Heart right ventricle (tissue), 16 donors: ENCODE results near the gene MS4A13. TPM values are rescaled to one million over a fixed set of nuclear protein-coding genes. Genes with fewer than 3 reads are reported as not detected.

Experiments used
- ATAC-seq, 8 donors: fragments of 200-7000 bp; cut with Tn5 transposase; one replicate each; pipeline ENCODE4 v1.9.1; 2020; ENCODE audit warnings: mild to moderate bottlenecking in 8 of 8, moderate library complexity in 8 of 8, moderate number of reproducible peaks in 1 of 8
- DNase-seq, 2 donors: peaks; one replicate each; pipeline ENCODE4 v3.0.0-alpha.2; 2020
- H3K27ac ChIP-seq, 10 donors: fragments of 200-600 bp; sonication (generic) in 2 of 10; one replicate each; pipeline versions ENCODE4 v1.5.0 to v1.8.0; 2020 to 2022; ENCODE audit warnings: mild to moderate bottlenecking in 3 of 10
- H3K27me3 ChIP-seq, 7 donors: fragments of 200-600 bp; one replicate each; pipeline ENCODE4 v1.8.0; 2021 to 2022; ENCODE audit warnings: mild to moderate bottlenecking in 2 of 7
- H3K36me3 ChIP-seq, 9 donors: fragments of 200-600 bp; sonication (generic) in 1 of 9; one replicate each; pipeline versions ENCODE4 v1.5.0 to v1.8.0; 2020 to 2022; ENCODE audit warnings: mild to moderate bottlenecking in 2 of 9
- H3K4me1 ChIP-seq, 9 donors: fragments of 200-600 bp; sonication (generic) in 1 of 9; one replicate each; pipeline versions ENCODE4 v1.5.0 to v1.8.0; 2020 to 2022; ENCODE audit warnings: mild to moderate bottlenecking in 4 of 9
- H3K4me3 ChIP-seq, 10 donors: fragments of 200-600 bp; sonication (generic) in 2 of 10; one replicate each; pipeline versions ENCODE4 v1.5.0 to v1.8.0; 2020 to 2022; ENCODE audit warnings: mild to moderate bottlenecking in 7 of 10, moderate library complexity in 2 of 10
- H3K9me3 ChIP-seq, 11 donors: fragments of 200-600 bp in 10 of 11; sonication (generic) in 2 of 11; one replicate each; pipeline versions ENCODE4 v1.5.0 to v1.8.0; 2013 to 2022; ENCODE audit warnings: mild to moderate bottlenecking in 2 of 11, control low read depth in 1 of 11, moderate library complexity in 1 of 11
- CTCF ChIP-seq, 9 donors: fragments of 200-600 bp; sonication (generic) in 2 of 9; IDR thresholded peaks; one replicate each; pipeline versions ENCODE4 v1.5.0 to v1.8.0; 2021 to 2022; ENCODE audit warnings: antibody characterized with exemption in 9 of 9, mild to moderate bottlenecking in 5 of 9, moderate library complexity in 1 of 9
- WGBS, 2 donors: extraction: QIAGEN DNeasy Blood & Tissue Kit; methylation state at CpG; one replicate each; pipeline ENCODE4 v1.1.7; 2013; ENCODE audit warnings: inconsistent platforms in 1 of 2; 5-methylcytosine and 5-hydroxymethylcytosine counted together
- intact Hi-C, 10 donors: fragments of 100-400 bp; cut with DNase I; formaldehyde crosslinking; loops; one replicate each; pipeline versions ENCODE4 v1.11.1 to v1.14.2; 2022
- polyA plus RNA-seq, 2 donors: library from polyadenylated mRNA; stranded (reverse); fragments of 200-250 nt; gene quantifications; one replicate each; pipeline ENCODE4 v1.2.3, GENCODE V29; 2013
- total RNA-seq, 10 donors: library from RNA; stranded (reverse); fragmentation: NEBNext Ultra II Directional in 3 of 10; extraction: Animal tissue kit (Norgen Biotek cat#: 25700) in 3 of 10; gene quantifications; one replicate each; pipeline versions ENCODE4 v1.2.1 to v1.2.4, GENCODE V29; 2021 to 2023
- donor health status: Arrhythmogenic right ventricular cardiomyopathy.
- donor health status: ischemic (EF 13 %, LVEDD 7.1; RV severe dilation, severe dysfunction).
- donor health status: healthy with polysubstance abuse.
- donor health status: DM: no; HTN: yes; CAD: no.
- donor health status: DM: no; HTN: no; CAD: no.
- donor health status: ischemic (EF 25% LVEDD 6.9; RV normal size, moderate dysfunction).
- donor health status: ischemic (EF 25% LVEDD 5.7; RV mildly dilated, moderate dysfunction).
- donor health status: healthy.
- donor health status: DM: yes; HTN: yes; CAD: no.
- donor health status: Ischemic cardiomyopathy.
- donor health status: ischemic (EF 35%, LVEDD 5.7; RV mildly dilated, moderate dysfunction).
- donor health status: nonischemic (EF 11% LVEDD 7.7; RV severe dilation, severe dysfunction).
- donor health status: DM: yes; HTN: yes; CAD: no.
- donor health status: PGD.
- donor health status: ischemic (EF 29% LVEDD 5.4; RV normal size, mild dysfunction).
- donor health status: nonischemic (EF 23%, LVEDD 6.1; RV moderate dilation, normal function).

The MS4A13 gene
- total and polyA plus RNA-seq, 12 donors: not detected

- TF ChIP-seq CTCF (IDR thresholded peaks at IDR 0.05): no peak
- DNase-seq (no peak), ATAC-seq (no peak)
- peaks cover 0 to 12% (median 0%) of the 10 kb centered on the region in 7 donors for H3K27me3 ChIP-seq
- no peak overlapping the region for H3K4me3 ChIP-seq
- H3K4me1 ChIP-seq: no peaks in the 10 kb centered on the region
- no peaks in the 10 kb centered on the region for H3K9me3 ChIP-seq
- H3K36me3 ChIP-seq: no peaks in the 10 kb centered on the region
- no peak overlapping the region for H3K27ac ChIP-seq
- WGBS, 2 donors: 60 to 75% methylated on average over 2 of the region's 2 CpGs
- intact Hi-C loops: no loop called here
Measured at GRCh38 chr11:60513496-60514460, 1.4 kb upstream of the MS4A13 start.

DNA sequence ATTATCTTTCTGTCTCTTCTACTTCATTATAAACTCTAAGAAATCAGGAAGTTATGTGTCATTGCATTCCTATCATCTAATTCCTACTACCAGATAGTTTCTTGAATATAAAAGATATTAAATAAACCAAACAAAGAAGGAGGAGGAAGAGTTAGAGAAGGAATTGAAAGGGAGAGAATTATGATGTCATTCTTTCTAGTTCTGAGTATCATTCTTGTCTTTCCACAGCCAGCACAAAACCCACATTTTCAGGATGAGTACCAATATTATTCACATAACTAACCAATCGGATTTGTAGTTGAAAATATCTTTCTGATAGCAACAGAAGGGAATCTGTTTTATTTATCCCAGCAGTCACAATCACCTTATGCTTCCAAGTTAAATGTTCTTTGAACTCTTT lies 13.3 kb downstream of the MS4A13 start:
- Histone ChIP-seq H3K9me3 (peaks cover 0 to 12% (median 0%) of the 10 kb centered on the region in 11 donors), H3K27ac (no peak overlapping the region), H3K4me1 (peaks cover 0 to 8% (median 0%) of the 10 kb centered on the region in 9 donors), H3K27me3 (no peaks in the 10 kb centered on the region), H3K4me3 (no peak overlapping the region), H3K36me3 (no peaks in the 10 kb centered on the region)
- ATAC-seq: no peak
- DNase-seq: no peak
- WGBS, 2 donors: 31 to 46% methylated on average over 1 of the region's 1 CpG
- no peak for TF ChIP-seq CTCF (IDR thresholded peaks at IDR 0.05)
- intact Hi-C loops: no loop called here

DNA sequence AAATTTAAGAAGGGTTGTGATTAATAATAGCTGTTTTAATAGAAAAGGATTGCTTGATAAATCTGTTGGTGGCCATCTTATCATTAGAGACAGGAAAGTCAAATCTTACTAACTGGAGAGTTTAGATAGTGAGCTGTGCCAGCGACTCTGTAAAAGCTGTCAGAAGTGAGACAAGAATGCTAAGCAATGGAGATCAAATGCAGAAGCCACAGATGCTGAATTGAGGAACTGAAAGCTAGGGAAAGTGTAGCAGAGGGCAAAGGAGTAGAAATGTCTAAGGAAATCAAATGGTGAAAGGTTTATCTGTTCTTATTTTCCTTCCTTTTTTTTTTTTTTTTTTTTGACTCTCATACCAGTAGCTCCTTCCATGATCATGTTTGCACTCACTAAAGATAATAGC lies 13.7 kb downstream of the MS4A13 start:
- no peak overlapping the region for H3K27ac ChIP-seq

More for the DNA sequence above, 13.7 kb downstream of the MS4A13 start:
- no peaks in the 10 kb centered on the region for H3K36me3 ChIP-seq
- no peak for DNase-seq
- H3K4me1 ChIP-seq: peaks cover 0 to 8% (median 0%) of the 10 kb centered on the region in 9 donors
- 11 to 17% methylated on average over 1 of the region's 1 CpG for WGBS, 2 donors
- no peaks in the 10 kb centered on the region for H3K27me3 ChIP-seq
- peaks cover 0 to 12% (median 0%) of the 10 kb centered on the region in 11 donors for H3K9me3 ChIP-seq
- ATAC-seq: no peak
- intact Hi-C loops: no loop called here
- no peak overlapping the region for H3K4me3 ChIP-seq
- TF ChIP-seq CTCF (IDR thresholded peaks at IDR 0.05): no peak
